NCI-H2227 (cell line): ENCODE data around the gene CHST15.
A peak's percentile ranks its signal among the peaks of the same experiment; 100 is the strongest.
"Not testable (repeated sequence)": the region's sequence is repeated elsewhere in the genome, so short reads cannot be mapped to it uniquely, and the experiment has no call there.

Experiments used
- DNase-seq: peaks from one replicate; lab custom pipeline; 2025; ENCODE audit not compliant: unreplicated experiment; lab: John Stamatoyannopoulos, UW

The CHST15 gene

DNA sequence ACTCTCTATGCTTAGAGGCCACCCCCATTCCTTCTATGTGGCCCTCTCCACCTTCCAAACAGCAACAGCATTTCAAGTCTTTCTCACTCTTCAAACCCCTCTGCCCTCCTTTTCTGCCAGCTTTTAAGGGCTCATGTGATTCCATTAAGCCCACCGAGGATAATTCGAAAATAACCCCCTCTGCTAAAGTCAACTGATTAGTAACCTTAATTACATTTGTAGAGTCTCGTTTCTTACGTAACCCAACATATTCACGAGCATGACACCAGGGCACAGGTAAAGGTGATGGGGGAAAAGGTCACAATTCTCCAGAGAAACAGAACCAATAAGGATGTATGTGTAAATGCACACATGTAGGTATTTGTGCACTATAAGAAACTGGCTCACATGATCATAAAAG lies 6.7 kb upstream of the CHST15 start:
- DNase-seq: no peak

DNA sequence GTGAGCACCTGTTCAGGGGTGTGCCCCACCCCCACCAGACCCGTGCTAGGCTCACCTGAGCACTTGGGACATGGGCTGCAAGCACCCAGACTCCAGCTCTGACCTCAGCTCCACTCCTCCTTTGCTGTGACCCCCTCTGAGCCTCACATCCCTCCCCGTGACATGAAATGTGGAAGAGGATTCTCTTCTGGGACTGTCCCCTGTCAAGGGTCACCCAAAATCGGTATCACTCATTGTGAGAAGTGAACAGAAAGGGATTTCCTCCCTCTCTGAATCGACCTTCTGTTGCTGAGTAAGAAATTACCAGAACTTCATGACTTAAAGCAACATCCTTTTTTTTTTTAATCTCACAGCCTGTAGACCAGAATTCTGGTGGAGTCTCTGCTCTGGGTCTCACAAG lies 6.2 kb upstream of the CHST15 start:
- DNase-seq: no peak

DNA sequence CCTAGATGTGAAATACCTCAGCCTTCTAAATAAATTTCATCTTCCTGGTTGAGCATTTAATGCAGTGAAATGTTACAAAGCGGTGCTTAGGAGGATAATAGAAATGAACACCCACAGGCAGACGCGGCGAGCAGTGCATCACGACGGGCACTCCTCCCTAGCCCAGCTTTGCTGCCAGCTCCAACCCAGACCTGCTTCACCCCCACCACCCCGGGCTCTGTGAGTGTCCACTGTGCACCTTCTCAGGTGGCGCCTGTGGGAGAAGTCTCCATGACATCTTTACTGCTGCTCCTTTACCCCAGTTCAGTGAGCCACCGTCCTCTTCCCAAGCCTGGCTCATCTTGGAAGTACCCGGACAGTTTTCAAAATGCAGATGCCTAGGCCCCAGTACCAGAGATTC lies 5.2 kb upstream of the CHST15 start:
- no peak for DNase-seq

GRCh38 chr10:124097883-124098282 lies 4.5 kb upstream of the CHST15 start:
- DNase-seq: no peak

DNA sequence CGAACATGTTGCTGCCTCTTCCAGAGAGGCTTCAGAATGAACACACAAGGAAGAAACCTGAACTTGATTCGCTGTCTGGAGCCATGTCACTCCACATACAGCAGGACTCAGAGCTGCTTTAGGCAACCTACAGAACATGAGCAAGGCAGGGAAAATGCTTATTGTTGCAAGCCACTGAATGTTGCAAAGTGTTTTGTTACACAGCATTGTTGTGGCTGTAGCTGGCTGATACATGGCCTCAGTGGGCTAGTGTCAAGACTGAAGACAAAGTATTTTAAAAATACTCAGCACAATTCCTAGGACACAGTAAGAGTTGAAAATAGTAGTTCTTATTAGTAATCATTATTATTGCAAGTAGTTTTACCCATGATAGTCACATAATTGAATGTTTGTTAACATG lies 3.1 kb upstream of the CHST15 start:
- DNase-seq: no peak

DNA sequence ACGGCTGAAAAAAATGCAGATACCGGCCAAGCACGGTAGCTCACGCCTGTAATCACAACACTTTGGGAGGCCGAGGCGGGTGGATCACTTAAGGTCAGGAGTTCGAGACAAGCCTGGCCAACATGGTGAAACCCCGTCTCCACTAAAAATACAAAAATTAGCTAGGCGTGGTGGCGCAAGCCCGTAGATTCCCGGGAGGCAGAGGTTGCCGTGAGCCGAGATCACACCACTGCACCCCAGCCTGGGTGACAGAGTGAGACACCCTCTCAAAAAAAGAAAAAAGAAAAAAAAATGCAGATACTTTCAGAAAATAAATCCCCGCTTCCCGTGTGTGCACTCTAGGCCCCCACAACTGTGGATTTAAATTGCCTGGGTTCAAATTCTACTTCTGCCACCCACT lies 2.4 kb upstream of the CHST15 start:
- not testable (repeated sequence) for DNase-seq

- no peak for DNase-seq
Measured at GRCh38 chr10:124095096-124095495, 1.7 kb upstream of the CHST15 start.

GRCh38 chr10:124094419-124094785 lies 1.0 kb upstream of the CHST15 start:
- no peak for DNase-seq

DNA sequence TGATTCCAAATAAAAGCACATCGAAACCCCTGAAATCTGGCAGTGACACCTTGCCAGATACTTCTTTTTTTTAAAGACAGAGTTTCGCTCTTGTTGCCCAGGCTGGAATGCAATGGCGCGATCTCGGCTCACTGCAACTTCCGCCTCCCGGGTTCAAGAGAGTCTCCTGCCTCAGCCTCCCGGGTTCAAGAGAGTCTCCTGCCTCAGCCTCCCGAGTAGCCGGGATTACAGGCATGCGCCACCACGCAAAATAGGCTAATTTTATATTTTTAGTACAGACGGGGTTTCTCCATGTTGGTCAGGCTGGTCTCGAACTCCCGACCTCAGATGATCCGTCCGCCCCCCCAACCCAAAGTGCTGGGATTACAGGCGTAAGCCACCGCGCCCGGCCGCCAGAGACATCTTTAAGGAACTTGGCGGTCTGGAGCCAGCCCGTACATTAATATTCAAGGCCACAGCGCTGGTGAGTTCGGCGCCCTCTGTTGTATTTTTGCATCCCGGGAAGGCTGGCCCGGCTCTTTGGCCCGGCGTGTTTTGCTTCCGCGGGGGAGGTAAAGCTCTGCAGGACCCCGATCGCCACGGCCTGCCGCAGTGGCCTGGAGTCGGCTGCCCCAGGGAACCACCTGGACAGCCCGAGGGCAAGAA lies 498 bp upstream of the CHST15 start:
- peak; percentile 14 for DNase-seq

DNA sequence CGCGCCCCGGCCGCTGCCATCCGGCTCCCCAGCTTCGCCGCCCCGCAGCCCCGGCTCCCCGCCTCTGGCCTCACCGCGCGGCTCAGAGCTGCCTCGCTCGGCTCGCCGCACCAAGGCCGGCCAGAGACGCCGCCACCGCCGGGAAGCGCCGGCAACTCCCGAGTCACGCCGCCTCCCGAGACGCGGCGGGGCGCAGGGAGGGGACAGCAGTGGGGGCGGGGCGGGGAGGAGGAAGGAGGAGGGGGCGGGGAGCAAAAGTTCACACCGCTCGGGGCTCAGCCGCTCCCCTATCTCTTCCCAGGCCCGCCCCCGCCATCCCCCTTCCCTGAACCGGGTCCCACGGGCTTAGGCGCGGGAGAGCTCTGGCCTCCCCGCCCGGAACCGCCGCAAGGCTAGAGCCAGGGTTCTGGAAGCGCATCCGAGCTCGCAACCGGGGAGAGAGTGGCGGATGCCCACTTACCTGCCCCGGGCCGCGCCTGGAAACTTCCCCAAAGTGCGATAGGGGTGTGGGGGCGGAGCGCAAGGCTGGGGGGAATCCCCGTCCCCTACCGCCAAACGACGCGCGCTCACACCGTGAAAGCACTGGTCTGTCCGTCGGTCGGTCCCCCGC lies 1.0 kb downstream of the CHST15 start:
- peak; percentile 39 for DNase-seq

GRCh38 chr10:124091646-124092249 lies 1.6 kb downstream of the CHST15 start:
- DNase-seq: peak; percentile 23

DNA sequence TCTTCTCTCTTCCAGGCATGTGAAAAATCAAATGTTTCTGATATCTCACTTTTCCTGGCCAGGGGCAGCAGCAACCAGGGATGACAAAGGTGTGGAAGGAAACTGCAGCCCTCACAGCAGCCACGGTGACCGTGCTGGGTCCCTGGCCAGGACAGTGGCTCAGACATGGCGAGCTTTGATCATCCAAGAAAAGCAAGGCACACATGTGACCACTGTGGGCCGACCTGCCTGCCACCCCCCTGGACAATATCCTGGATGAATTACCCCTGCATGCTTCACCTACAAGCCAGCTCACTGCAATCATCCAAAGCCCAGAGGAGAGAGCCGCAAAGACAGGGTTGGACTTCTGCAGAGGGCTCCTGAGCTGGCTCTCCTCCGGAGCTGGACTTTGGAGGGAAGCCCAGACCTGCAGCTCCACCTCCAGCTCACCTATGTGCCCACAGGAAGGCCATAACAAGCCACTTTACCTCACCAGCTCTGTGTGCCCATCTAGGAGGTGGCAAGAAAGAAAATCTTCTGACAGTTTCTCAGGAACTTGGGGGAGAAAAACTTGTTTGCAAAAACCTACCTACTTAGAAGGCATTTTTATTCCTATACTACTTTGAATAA lies 2.7 kb downstream of the CHST15 start:
- DNase-seq: no peak

GRCh38 chr10:124089859-124090258 lies 3.5 kb downstream of the CHST15 start:
- no peak for DNase-seq

GRCh38 chr10:124088915-124089314 lies 4.5 kb downstream of the CHST15 start:
- no peak for DNase-seq

DNA sequence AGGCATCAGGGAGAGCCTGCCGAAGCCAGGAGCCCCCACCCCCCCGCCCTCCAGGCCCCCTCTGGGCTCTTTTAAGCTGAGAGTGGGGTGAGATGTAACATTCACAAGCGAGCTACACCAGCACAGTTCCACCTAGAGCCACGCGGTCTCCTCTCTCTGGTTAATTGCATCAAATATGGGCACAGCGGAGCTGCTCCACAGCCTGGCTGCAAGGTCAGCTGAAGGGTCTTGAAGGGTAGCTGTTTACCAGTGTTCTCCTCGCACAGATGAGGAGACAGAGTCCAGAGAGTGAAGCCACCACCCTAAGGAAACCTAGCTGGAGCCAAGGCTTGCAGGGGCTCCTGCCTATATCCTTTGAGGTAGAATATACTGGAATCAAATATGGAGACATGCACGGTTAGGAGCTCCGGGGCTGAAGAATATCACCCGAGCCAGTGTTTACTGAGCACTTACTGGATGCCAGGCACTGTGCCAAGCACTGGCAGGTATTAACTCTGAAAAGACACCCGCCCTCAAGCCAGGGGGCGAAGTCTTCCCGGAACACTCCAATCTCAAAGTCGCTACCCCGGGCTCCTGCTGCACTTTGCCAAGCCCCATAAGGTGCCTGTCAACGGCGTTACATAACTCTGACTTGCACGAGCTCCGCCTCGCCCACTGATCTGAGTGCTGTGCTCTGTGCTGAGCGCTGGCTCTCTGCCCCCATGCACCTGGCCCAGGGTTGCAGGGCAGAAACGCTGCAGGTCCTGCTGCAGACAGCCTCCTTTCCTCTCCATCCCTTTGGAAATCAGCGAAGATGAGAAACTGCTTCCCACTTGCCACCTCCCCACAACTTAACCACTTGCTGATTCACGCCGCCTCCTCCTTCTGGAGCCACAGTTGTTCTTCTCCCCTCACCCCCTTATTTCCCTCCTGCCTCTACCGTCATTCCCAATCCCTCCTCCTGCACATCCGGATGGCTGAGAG lies 5.4 kb downstream of the CHST15 start:
- peak; percentile 17 for DNase-seq

GRCh38 chr10:124086787-124087671 lies 6.4 kb downstream of the CHST15 start:
- peak; percentile 70 for DNase-seq

DNA sequence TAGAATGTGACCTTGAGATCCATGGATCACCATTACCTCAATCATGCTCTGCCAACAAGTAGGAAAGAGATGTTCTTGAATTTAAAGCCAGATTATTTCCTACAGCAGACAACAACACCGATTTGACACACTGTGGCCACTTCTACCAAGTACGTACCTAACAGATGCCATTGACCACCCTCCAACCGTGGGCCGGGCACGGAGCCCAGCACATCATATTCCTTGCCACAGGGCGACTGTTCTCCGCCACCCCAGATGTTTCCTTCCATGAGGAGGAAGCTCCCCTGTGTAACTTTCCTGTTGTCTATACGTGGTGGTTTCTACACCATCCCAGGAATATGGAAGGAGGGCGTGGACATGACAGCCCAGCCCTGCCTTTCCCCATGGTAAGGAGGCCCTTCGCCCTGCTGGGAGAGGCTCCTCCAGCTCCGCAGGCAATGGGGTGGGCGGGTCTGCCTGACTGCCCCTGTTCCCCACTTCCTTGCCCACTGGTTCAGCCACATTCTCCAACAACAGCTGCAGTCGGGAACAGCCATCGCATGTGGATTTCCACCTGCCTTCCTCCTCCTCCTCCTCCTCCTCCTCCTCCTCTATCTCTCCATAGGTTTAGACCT lies 7.2 kb downstream of the CHST15 start:
- no peak for DNase-seq

- no peak for DNase-seq
Measured at GRCh38 chr10:124085680-124086079, 7.7 kb downstream of the CHST15 start.

DNA sequence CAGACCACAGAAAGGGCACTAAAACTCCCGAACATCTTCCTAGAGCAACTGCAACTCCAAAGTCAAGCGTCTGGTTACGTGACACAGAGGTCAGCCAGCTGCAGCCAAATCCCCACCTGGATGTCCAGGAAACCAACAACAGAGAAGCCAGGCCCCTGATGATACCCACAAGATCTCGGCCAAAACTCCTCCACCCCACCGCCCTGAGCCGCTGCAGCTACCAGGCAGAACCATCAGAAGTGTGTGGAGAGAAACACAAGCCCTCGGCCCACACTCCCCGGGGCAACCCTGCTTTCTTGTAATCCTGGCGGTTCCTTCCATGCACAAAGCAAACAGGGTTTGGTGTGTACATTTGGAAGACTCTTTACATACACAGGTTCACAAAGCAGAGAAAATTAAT lies 8.7 kb downstream of the CHST15 start:
- DNase-seq: no peak
